Stomach (tissue), 9 donors: Measurements from ENCODE around the gene PLK5. TPM values are rescaled to one million over a fixed set of nuclear protein-coding genes. Genes with fewer than 3 reads are reported as not detected.

Experiments used
- DNase-seq, 2 donors: peaks; one replicate each; pipeline versions ENCODE4 v3.0.0 to v3.0.0-alpha.2; 2013 to 2019
- H3K27ac ChIP-seq, 5 donors: fragments of 200-600 bp in 4 of 5; sonication (generic) in 4 of 5; one replicate each; pipeline ENCODE4 v1.5.1; 2013 to 2019; ENCODE audit warnings: mild to moderate bottlenecking in 1 of 5, moderate library complexity in 1 of 5
- H3K27me3 ChIP-seq, 3 donors: fragments of 200-600 bp; sonication (generic); one replicate each; pipeline ENCODE4 v1.5.1; 2017 to 2019; ENCODE audit warnings: mixed run types in 1 of 3
- H3K36me3 ChIP-seq, 4 donors: fragments of 200-600 bp; sonication (generic); 1 replicate in 3 of 4; 2 replicates in 1 of 4; pipeline ENCODE4 v1.5.1; 2016 to 2019
- H3K4me1 ChIP-seq, 4 donors: fragments of 200-600 bp; sonication (generic); one replicate each; pipeline ENCODE4 v1.5.1; 2016 to 2019
- H3K4me3 ChIP-seq, 4 donors: fragments of 200-600 bp; sonication (generic) in 3 of 4; one replicate each; pipeline ENCODE4 v1.5.1; 2016 to 2019; ENCODE audit warnings: mild to moderate bottlenecking in 1 of 4
- H3K9me3 ChIP-seq, 4 donors: fragments of 200-600 bp; sonication (generic); one replicate each; pipeline ENCODE4 v1.5.1; 2016 to 2019
- EP300 ChIP-seq: sonication (generic); formaldehyde crosslinking; IDR thresholded peaks from one replicate; pipeline ENCODE4 v1.6.1; 2017; ENCODE audit warnings: antibody characterized with exemption
- POLR2A ChIP-seq, 4 donors: fragments of 450-650 bp; IDR thresholded peaks; one replicate each; pipeline ENCODE4 v1.6.1; 2016; ENCODE audit warnings: antibody characterized with exemption in 4 of 4, control low read depth in 2 of 4, mild to moderate bottlenecking in 1 of 4, moderate library complexity in 1 of 4
- POLR2AphosphoS5 ChIP-seq, 3 donors: sonication (generic); formaldehyde crosslinking; IDR thresholded peaks; one replicate each; pipeline ENCODE4 v1.6.1; 2016; ENCODE audit warnings: antibody characterized with exemption in 3 of 3
- WGBS, 5 donors: extraction: QIAGEN DNeasy Blood & Tissue Kit in 3 of 5; methylation state at CpG; one replicate each; pipeline versions ENCODE4 v1.1.5 to v1.1.7; 2013 to 2018; 5-methylcytosine and 5-hydroxymethylcytosine counted together
- intact Hi-C: fragments of 100-400 bp; cut with DNase I; formaldehyde crosslinking; loops from one replicate; pipeline ENCODE4 v1.15.1; 2023; ENCODE audit warnings: low total_unique reads
- polyA plus RNA-seq, 3 donors: library from polyadenylated mRNA; stranded (reverse); fragments of 200-250 nt; gene quantifications; one replicate each; pipeline ENCODE4 v1.2.3, GENCODE V29; 2013
- total RNA-seq, 5 donors: library from RNA; depleted of rRNA; stranded (reverse); fragments of >200 nt; gene quantifications; one replicate each; pipeline versions ENCODE4 v1.1.0 to v1.2.3, GENCODE V29; 2014 to 2016
- TF ChIP-seq, protein P1 (sequence below), 7 experiments: fragments of 450-650 bp in 4 of 7; fragments of 200-600 bp in 3 of 7; sonication (generic) in 3 of 7; IDR thresholded peaks; one replicate each; pipeline ENCODE4 v1.5.1; 2016 to 2019; ENCODE audit warnings: antibody characterized with exemption in 7 of 7, control low read depth in 2 of 7, mild to moderate bottlenecking in 1 of 7
- donor health status: healthy with polysubstance abuse.
- donor health status: Bipolar disorder and iron deficiency.
- donor health status: healthy.

The PLK5 gene
- total and polyA plus RNA-seq, 8 donors, result 0.12 to 0.80 TPM; not detected in 6

DNA sequence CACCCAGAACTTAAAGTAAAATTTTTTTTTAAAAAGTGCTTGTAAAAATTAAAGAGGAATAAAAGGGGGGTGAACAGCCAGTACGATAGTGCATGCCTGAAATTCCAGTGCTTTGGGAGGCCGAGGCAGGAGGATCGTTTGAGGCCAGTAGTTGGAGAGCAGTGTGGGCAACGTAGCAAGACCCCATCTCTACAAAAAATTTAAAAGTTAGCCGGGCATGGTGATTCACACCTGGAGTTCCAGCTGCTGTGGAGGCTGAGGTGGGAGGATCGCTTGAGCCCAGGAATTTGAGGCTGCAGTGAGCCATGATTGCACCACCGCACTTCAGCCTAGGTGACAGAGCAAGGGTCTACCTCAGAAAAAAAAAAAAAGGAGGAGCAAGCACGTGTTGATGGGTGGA lies 18.9 kb upstream of the PLK5 start:
- DNase-seq, result no peak
- Histone ChIP-seq H3K4me1 (peaks cover 7 to 27% (median 26%) of the 10 kb centered on the region in 4 donors), H3K27me3 (peaks cover 15 to 85% (median 27%) of the 10 kb centered on the region in 3 donors), H3K27ac (no peak overlapping the region), H3K36me3 (no peaks in the 10 kb centered on the region), H3K9me3 (peaks cover 0 to 5% (median 2%) of the 10 kb centered on the region in 4 donors), H3K4me3 (no peak overlapping the region)
- intact Hi-C loops, result no loop called here
- TF ChIP-seq, protein P1, sequence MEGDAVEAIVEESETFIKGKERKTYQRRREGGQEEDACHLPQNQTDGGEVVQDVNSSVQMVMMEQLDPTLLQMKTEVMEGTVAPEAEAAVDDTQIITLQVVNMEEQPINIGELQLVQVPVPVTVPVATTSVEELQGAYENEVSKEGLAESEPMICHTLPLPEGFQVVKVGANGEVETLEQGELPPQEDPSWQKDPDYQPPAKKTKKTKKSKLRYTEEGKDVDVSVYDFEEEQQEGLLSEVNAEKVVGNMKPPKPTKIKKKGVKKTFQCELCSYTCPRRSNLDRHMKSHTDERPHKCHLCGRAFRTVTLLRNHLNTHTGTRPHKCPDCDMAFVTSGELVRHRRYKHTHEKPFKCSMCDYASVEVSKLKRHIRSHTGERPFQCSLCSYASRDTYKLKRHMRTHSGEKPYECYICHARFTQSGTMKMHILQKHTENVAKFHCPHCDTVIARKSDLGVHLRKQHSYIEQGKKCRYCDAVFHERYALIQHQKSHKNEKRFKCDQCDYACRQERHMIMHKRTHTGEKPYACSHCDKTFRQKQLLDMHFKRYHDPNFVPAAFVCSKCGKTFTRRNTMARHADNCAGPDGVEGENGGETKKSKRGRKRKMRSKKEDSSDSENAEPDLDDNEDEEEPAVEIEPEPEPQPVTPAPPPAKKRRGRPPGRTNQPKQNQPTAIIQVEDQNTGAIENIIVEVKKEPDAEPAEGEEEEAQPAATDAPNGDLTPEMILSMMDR (IDR thresholded peaks at IDR 0.05), result no peak
- no peak for TF ChIP-seq POLR2AphosphoS5 (IDR thresholded peaks at IDR 0.05)
- TF ChIP-seq POLR2A (IDR thresholded peaks at IDR 0.05), result no peak
- TF ChIP-seq EP300, result no peak
- WGBS, 5 donors, result 79 to 84% (median 80%) methylated on average over 8 of the region's 8 CpGs

DNA sequence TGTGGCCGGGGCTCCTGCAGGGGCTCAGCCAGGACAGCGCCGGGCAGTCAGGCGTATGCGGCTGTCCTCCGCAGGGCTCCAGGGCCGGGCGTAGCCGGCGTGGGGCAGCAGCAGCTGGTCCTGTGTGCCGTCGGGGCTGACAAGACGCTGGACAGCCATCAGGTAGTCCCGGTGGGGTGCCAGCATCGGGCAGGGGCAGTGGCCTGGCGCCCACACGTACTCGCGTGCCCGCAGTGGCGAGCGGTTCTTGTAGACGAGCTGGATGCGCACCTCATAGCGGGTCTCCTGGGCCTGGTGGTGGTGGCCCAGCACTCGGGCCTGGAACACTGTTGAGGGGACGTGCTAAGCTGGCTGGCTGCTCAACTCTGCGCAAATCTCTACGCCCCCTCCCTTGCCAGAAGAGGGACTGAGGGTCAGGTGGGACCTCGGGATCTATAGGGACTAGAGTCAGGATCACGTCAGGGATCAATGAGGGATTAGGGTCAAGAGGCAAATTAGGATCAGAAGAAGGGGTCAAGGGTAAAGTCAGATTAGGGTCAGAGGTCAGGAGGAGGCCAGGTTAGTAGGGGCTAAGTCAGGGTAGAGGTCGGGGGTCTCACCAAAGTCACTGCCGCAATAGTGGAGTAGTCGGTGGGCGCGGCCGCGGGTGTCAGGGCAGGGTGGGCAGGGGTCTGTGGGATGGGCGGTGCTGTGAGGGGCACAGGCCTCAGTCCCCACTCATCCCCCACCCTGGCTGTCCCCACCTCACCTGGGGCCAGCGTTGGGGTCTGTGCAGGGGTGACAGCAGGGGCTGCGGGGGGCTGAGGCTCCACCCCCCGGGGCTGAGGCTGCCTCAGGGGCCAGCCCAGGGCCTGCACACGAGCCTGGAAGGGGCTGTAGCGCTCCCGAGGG lies 17.6 kb upstream of the PLK5 start:
- no peak overlapping the region for H3K4me3 ChIP-seq
- peaks cover 7 to 33% (median 26%) of the 10 kb centered on the region in 4 donors for H3K4me1 ChIP-seq
- peaks cover 15 to 93% (median 29%) of the 10 kb centered on the region in 3 donors for H3K27me3 ChIP-seq
- no peak for TF ChIP-seq POLR2AphosphoS5 (IDR thresholded peaks at IDR 0.05)
- TF ChIP-seq POLR2A (IDR thresholded peaks at IDR 0.05), result no peak
- no peak for TF ChIP-seq EP300
- TF ChIP-seq, protein P1 (IDR thresholded peaks at IDR 0.05), result no peak
- H3K27ac ChIP-seq, result no peak overlapping the region
- intact Hi-C loops, result no loop called here
- peaks cover 0 to 5% (median 2%) of the 10 kb centered on the region in 4 donors for H3K9me3 ChIP-seq
- no peak for DNase-seq
- no peaks in the 10 kb centered on the region for H3K36me3 ChIP-seq
- 90 to 93% (median 91%) methylated on average over 16 to 45 of the region's 45 CpGs for WGBS, 5 donors

DNA sequence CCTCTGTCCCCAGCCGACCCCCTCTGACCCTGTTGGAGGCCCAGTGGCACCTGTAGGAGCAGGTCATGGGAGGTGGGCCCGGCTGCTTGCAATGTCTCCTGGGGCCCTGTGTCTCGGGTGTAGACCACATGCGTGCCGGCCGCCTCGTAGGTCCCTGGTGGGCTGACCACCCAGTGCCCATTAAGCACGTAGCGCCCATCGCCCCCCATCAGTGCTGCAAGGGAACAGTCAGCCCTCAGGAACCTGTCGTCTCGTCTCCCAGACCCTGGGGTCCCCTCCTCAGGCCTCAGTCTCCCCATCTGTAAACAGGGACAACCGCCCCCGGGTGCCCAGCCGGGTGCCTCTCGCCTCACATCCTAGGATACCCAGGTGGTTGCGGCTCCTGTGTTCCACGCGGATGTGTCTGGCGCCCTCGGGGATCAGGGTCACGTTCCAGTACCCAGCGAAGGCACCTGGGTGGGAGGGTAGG lies 16.7 kb upstream of the PLK5 start:
- Histone ChIP-seq H3K36me3 (no peaks in the 10 kb centered on the region), H3K4me1 (peaks cover 7 to 35% (median 32%) of the 10 kb centered on the region in 4 donors), H3K4me3 (peak overlapping the region in 1 of 4 donors; percentile 46), H3K27me3 (peaks cover 23 to 93% (median 35%) of the 10 kb centered on the region in 3 donors), H3K27ac (peak overlapping the region in 2 of 5 donors; percentile 69 to 82), H3K9me3 (peaks cover 0 to 5% (median 2%) of the 10 kb centered on the region in 4 donors)
- intact Hi-C loops, result no loop called here
- no peak for TF ChIP-seq POLR2AphosphoS5 (IDR thresholded peaks at IDR 0.05)
- no peak for TF ChIP-seq POLR2A (IDR thresholded peaks at IDR 0.05)
- no peak for TF ChIP-seq EP300
- TF ChIP-seq, protein P1 (IDR thresholded peaks at IDR 0.05), result no peak
- DNase-seq, result no peak
- WGBS, 5 donors, result 65 to 80% (median 73%) methylated on average over 23 of the region's 23 CpGs

DNA sequence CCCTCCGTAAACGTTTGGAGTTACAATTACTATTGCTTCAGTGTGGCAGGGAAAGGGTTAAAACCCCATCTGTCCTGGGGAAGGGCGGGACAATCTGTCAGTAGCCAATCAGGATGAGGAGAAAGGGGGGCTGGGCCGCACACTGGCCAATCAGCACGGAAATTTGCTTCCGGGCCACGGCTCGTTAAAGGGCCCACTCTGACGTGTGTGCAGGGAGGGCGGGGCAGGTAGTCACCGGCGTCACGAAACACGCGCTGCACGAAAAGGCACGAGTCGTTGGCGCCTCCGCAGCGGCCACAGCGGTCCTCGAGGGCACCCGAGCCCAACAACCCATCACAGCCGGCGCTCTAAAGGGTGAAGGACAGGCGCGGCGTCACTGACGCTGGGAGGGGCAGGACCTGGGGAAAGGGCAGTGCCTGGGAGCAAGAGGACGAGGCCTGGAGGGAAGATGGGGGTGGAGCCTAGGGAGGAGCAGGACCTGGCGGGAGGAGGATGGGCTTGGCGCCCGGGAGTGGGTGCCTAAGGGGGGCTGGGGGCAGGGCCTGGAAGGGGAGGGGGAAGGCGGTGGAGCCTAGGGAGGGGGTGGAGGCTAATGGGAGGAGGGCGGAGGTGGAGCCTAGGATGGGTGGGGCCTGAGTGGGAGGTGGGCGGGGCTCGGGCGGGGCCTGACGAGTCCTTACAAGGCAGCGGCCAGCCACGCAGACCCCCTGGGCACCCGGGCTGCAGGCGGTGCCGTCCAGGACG lies 15.9 kb upstream of the PLK5 start:
- peak; percentile 89 to 98 for DNase-seq
- intact Hi-C loops, result no loop called here
- WGBS, 5 donors, result 1 to 6% (median 2%) methylated on average over 36 to 46 of the region's 46 CpGs
- Histone ChIP-seq H3K27me3 (peaks cover 19 to 93% (median 36%) of the 10 kb centered on the region in 3 donors), H3K9me3 (peaks cover 0 to 5% (median 2%) of the 10 kb centered on the region in 4 donors), H3K36me3 (no peaks in the 10 kb centered on the region), H3K4me3 (peak overlapping the region; percentile 35 to 46 (median 41)), H3K27ac (peak overlapping the region; percentile 39 to 85 (median 69)), H3K4me1 (peaks cover 10 to 41% (median 38%) of the 10 kb centered on the region in 4 donors)
- peak in 1 of 3 donors; percentile 40 for TF ChIP-seq POLR2AphosphoS5 (IDR thresholded peaks at IDR 0.05)
- TF ChIP-seq, protein P1 (IDR thresholded peaks at IDR 0.05), result no peak
